A549 (cell line): ENCODE results near the gene NEIL3.

Experiments used
- CTCF ChIP-seq: fragments of >200 bp; sonication (Bioruptor Twin); formaldehyde crosslinking; IDR thresholded peaks from 3 replicates; pipeline ENCODE4 v1.5.1; 2016
- SMC3 ChIP-seq: fragments of >200 bp; sonication (Bioruptor Twin); formaldehyde crosslinking; IDR thresholded peaks from 3 replicates; pipeline ENCODE4 v1.6.1; 2018; ENCODE audit warnings: inconsistent platforms
- SREBF2 ChIP-seq: fragments of 450-650 bp; IDR thresholded peaks from 2 replicates; pipeline ENCODE4 v1.6.1; 2014; ENCODE audit warnings: mild to moderate bottlenecking, moderate library complexity

- TF ChIP-seq CTCF: no peak
- no peak for TF ChIP-seq SMC3
- TF ChIP-seq SREBF2: no peak
Observed at GRCh38 chr4:177323416-177323815, 13.7 kb downstream of the NEIL3 start.
